K562 (cell line): ENCODE measurements around the gene NXF1. TPM values are rescaled to one million over a fixed set of nuclear protein-coding genes. Genes with fewer than 3 reads are reported as not detected.
A peak's percentile ranks its signal among the peaks of the same experiment; 100 is the strongest.

ENCODE experiments used
- BHLHE40 ChIP-seq: IDR thresholded peaks from 2 replicates; pipeline ENCODE4 v1.6.1; 2011; ENCODE audit warnings: low read length, improper control_type of control experiment
- BRD4 ChIP-seq: fragments of 200-600 bp; sonication (generic); IDR thresholded peaks from 2 replicates; pipeline ENCODE4 v1.6.1; 2017; ENCODE audit warnings: inconsistent platforms
- DACH1 ChIP-seq: fragments of 450-650 bp; IDR thresholded peaks from 2 replicates; pipeline ENCODE4 v1.6.1; 2018; ENCODE audit not compliant: partially characterized antibody
- DDX20 ChIP-seq: fragments of 450-650 bp; IDR thresholded peaks from 2 replicates; pipeline ENCODE4 v1.6.1; 2016; ENCODE audit warnings: missing genetic modification characterization, low read depth, mild to moderate bottlenecking, missing compliant biosample characterization, moderate library complexity
- ESRRA ChIP-seq: fragments of 450-650 bp; IDR thresholded peaks from 2 replicates; pipeline ENCODE4 v1.6.1; 2014; ENCODE audit warnings: low read depth, mild to moderate bottlenecking, moderate library complexity, borderline replicate concordance
- ETV1 ChIP-seq: fragments of 450-650 bp; conservative IDR thresholded peaks from 2 replicates; pipeline ENCODE4 v1.6.1; 2016; ENCODE audit warnings: missing genetic modification characterization, control low read depth, low read depth, missing compliant biosample characterization
- GTF2A2 ChIP-seq: IDR thresholded peaks from 2 replicates; pipeline ENCODE4 v1.6.1; 2016; ENCODE audit warnings: mild to moderate bottlenecking, missing genetic modification characterization, missing compliant biosample characterization
- ILK ChIP-seq: fragments of 450-650 bp; IDR thresholded peaks from 2 replicates; pipeline ENCODE4 v1.6.1; 2016; ENCODE audit warnings: missing genetic modification characterization, low read depth, mild to moderate bottlenecking, missing compliant biosample characterization, moderate library complexity, borderline replicate concordance
- MBD2 ChIP-seq: sonication (generic); IDR thresholded peaks from 2 replicates; pipeline ENCODE4 v1.6.1; 2016; ENCODE audit warnings: low read depth, borderline replicate concordance
- NFIX ChIP-seq: fragments of 250-450 bp; sonication (Bioruptor Pico); IDR thresholded peaks from 2 replicates; pipeline ENCODE4 v1.4.0; 2020; ENCODE audit warnings: low read depth, mild to moderate bottlenecking, moderate library complexity
- POLR2A ChIP-seq: fragments of 450-650 bp; conservative IDR thresholded peaks from 2 replicates; pipeline ENCODE4 v1.6.1; 2016
- POLR2H ChIP-seq: IDR thresholded peaks from 2 replicates; pipeline ENCODE4 v1.6.1; 2016; ENCODE audit warnings: missing genetic modification characterization, low read depth, mild to moderate bottlenecking, control low read depth, missing compliant biosample characterization, moderate library complexity
- POLR3G ChIP-seq: IDR thresholded peaks from 2 replicates; pipeline ENCODE4 v1.6.1; 2011; ENCODE audit not compliant: insufficient read length, insufficient replicate concordance; ENCODE audit errors: extremely low read depth
- PTBP1 ChIP-seq: fragments of 200-400 bp; formaldehyde crosslinking; IDR thresholded peaks from 2 replicates; pipeline ENCODE4 v1.6.1; 2017; ENCODE audit warnings: low read depth, low read length
- PTTG1 ChIP-seq: fragments of 450-650 bp; IDR thresholded peaks from 2 replicates; pipeline ENCODE4 v1.6.1; 2016; ENCODE audit warnings: low read depth, mild to moderate bottlenecking, missing genetic modification characterization, missing compliant biosample characterization
- RAD51 ChIP-seq: fragments of 450-650 bp; IDR thresholded peaks from 2 replicates; pipeline ENCODE4 v1.7.1; 2016; ENCODE audit warnings: low read depth, mild to moderate bottlenecking, borderline replicate concordance
- RBBP5 ChIP-seq: fragments of 200-600 bp; sonication (generic); IDR thresholded peaks from 2 replicates; pipeline ENCODE4 v1.6.1; 2012; ENCODE audit warnings: borderline replicate concordance, mild to moderate bottlenecking, low read length, control low read depth, inconsistent platforms; ENCODE audit not compliant: insufficient read depth, poor library complexity, severe bottlenecking
- RFX7 ChIP-seq: fragments of 250-450 bp; sonication (Bioruptor Pico); IDR thresholded peaks from 2 replicates; pipeline ENCODE4 v1.5.1; 2021; ENCODE audit warnings: mild to moderate bottlenecking
- SMARCA4 ChIP-seq: fragments of 450-650 bp; IDR thresholded peaks from 2 replicates; pipeline ENCODE4 v1.6.1; 2016
- SREBF2 ChIP-seq: sonication (generic); formaldehyde crosslinking; IDR thresholded peaks from 2 replicates; pipeline ENCODE4 v1.4.0; 2020; ENCODE audit warnings: mild to moderate bottlenecking, missing genetic modification reagents
- STAG1 ChIP-seq: sonication (generic); formaldehyde crosslinking; IDR thresholded peaks from 2 replicates; pipeline ENCODE4 v1.5.0; 2020; ENCODE audit warnings: missing genetic modification reagents, borderline replicate concordance
- TARDBP ChIP-seq: fragments of 450-650 bp; IDR thresholded peaks from 2 replicates; pipeline ENCODE4 v1.6.1; 2016
- TOE1 ChIP-seq, 2 experiments: fragments of 450-650 bp in 1 of 2; sonication (generic) in 1 of 2; formaldehyde crosslinking in 1 of 2; IDR thresholded peaks; 2 replicates each; pipeline versions ENCODE4 v1.7.1 to v1.8.0; 2016 to 2022; ENCODE audit warnings: borderline replicate concordance in 2 of 2, mild to moderate bottlenecking in 2 of 2, antibody characterized with exemption in 1 of 2, inconsistent platforms in 1 of 2, low read depth in 1 of 2, missing genetic modification reagents in 1 of 2, moderate library complexity in 1 of 2
- TRIM24 ChIP-seq, 2 experiments: fragments of 450-650 bp; IDR thresholded peaks; 2 replicates each; pipeline ENCODE4 v1.6.1; 2016
- ZBTB7A ChIP-seq: IDR thresholded peaks from 2 replicates; pipeline ENCODE4 v1.6.1; 2011; ENCODE audit warnings: low read depth, mild to moderate bottlenecking, low read length, moderate library complexity, borderline replicate concordance; ENCODE audit not compliant: control insufficient read depth
- ZNF175 ChIP-seq: fragments of 200-800 bp; sonication (Bioruptor generic); IDR thresholded peaks from 2 replicates; pipeline ENCODE4 v1.6.1; 2016; ENCODE audit warnings: low read depth, mild to moderate bottlenecking, missing genetic modification characterization, missing compliant biosample characterization
- ZNF57 ChIP-seq: fragments of 450-650 bp; formaldehyde crosslinking; IDR thresholded peaks from 2 replicates; pipeline ENCODE4 v1.4.0; 2020; ENCODE audit warnings: mild to moderate bottlenecking, moderate library complexity
- polyA plus RNA-seq, 8 experiments: library from polyadenylated mRNA; depleted of rRNA in 4 of 8; stranded (reverse) in 5 of 8; unstranded in 3 of 8; fragments of >200 nt; fragmentation: Nextera tagmentation in 2 of 8; fragmentation: Illumina TruSeq in 1 of 8; extraction: Ambion mirVana in 2 of 8; extraction: Trizol in 1 of 8; gene quantifications; 2 replicates each; pipeline versions ENCODE4 v1.2.1 to v1.2.3, GENCODE V29; 2011 to 2014; ENCODE audit warnings: inconsistent platforms in 1 of 8, missing spikeins in 1 of 8
- total RNA-seq, 7 experiments: library from RNA; depleted of rRNA in 6 of 7; stranded (reverse); fragments of >200 nt in 6 of 7; fragmentation: Illumina TruSeq in 2 of 7; extraction: Trizol in 2 of 7; gene quantifications; 2 replicates each; pipeline versions ENCODE4 v1.2.1 to v1.2.3, GENCODE V29; 2011 to 2021; ENCODE audit warnings: low replicate concordance in 1 of 7
- TF ChIP-seq, protein P1 (sequence below): fragments of 250-450 bp; sonication (Bioruptor Pico); IDR thresholded peaks from 2 replicates; pipeline ENCODE4 v1.4.0; 2020; ENCODE audit warnings: mild to moderate bottlenecking
- TF ChIP-seq, protein P2 (sequence below): sonication (generic); IDR thresholded peaks from 2 replicates; pipeline ENCODE4 v1.6.1; 2016

NXF1 gene
- total and polyA plus RNA-seq, 9 of the 15 experiments (the other 6 are each of a cell fraction or from before 2014, with no cell fraction given): 18.1 to 98.3 (median 35.8) TPM

DNA sequence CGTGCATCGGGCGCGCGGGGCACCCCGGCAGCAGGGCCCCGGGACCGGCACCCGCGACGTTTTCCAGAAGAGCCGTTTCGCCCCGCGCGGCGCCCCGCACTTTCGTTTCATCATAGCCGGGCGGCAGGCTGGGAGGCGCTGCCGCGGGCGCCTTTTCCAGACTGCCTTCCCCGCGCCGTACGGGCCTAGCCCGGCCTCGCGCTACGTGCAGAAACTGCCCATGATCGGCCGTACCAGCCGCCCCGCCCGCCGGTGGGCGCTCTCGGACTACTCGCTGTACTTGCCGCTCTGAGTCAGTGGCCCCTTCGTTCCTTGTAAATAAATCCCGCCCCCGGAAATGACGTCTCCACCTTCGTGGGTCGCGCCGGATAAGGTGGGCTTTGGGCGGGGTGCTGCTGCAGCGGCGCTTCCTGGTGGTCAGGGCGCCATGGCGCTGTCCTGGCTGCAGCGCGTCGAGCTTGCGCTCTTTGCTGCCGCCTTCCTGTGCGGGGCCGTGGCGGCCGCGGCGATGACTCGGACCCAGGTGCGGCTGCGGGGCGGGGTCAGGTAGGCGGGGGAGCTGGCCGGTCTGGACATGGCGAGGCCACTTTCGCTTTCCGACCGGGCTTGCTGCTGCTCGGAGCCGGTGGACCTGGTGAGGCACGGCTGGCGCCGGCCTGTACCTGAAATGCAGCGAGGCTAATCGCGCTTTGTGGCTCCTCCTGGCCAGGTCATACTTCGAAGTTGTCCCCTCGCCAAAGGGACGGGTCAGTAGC is 18.1 kb downstream of the NXF1 start, which contains the start of gene TMEM179B (continued):
- TF ChIP-seq, protein P1, sequence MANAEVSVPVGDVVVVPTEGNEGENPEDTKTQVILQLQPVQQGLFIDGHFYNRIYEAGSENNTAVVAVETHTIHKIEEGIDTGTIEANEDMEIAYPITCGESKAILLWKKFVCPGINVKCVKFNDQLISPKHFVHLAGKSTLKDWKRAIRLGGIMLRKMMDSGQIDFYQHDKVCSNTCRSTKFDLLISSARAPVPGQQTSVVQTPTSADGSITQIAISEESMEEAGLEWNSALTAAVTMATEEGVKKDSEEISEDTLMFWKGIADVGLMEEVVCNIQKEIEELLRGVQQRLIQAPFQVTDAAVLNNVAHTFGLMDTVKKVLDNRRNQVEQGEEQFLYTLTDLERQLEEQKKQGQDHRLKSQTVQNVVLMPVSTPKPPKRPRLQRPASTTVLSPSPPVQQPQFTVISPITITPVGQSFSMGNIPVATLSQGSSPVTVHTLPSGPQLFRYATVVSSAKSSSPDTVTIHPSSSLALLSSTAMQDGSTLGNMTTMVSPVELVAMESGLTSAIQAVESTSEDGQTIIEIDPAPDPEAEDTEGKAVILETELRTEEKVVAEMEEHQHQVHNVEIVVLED (CRISPR knock-in tag): no peak; the same call in 1 of the 2 replicates
- no peak for TF ChIP-seq POLR3G
- TF ChIP-seq ZNF57: no peak
- TF ChIP-seq MBD2: peak; percentile 85
- peak; percentile 88 for TF ChIP-seq POLR2H (tag)
- TF ChIP-seq BRD4: no peak
- TF ChIP-seq SMARCA4: no peak
- TF ChIP-seq POLR2A: peak; percentile 96
- TF ChIP-seq RAD51: no peak
- TF ChIP-seq ZNF175: no peak
- peak; percentile 4; the same call in 1 of the 2 replicates for TF ChIP-seq BHLHE40
- TF ChIP-seq ILK (tag): no peak
- no peak for TF ChIP-seq TARDBP
- TF ChIP-seq NFIX: no peak
- peak; percentile 91 for TF ChIP-seq ZBTB7A
- no peak for TF ChIP-seq PTTG1
- TF ChIP-seq DDX20 (tag): no peak
- no peak; the same call in 1 of the 2 replicates for TF ChIP-seq STAG1
- TF ChIP-seq RBBP5: peak; percentile 86
- TF ChIP-seq RFX7: no peak
- no peak for TF ChIP-seq PTBP1
- TF ChIP-seq GTF2A2 (tag): no peak
- TF ChIP-seq, protein P2, sequence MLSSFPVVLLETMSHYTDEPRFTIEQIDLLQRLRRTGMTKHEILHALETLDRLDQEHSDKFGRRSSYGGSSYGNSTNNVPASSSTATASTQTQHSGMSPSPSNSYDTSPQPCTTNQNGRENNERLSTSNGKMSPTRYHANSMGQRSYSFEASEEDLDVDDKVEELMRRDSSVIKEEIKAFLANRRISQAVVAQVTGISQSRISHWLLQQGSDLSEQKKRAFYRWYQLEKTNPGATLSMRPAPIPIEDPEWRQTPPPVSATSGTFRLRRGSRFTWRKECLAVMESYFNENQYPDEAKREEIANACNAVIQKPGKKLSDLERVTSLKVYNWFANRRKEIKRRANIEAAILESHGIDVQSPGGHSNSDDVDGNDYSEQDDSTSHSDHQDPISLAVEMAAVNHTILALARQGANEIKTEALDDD: no peak
- TF ChIP-seq SREBF2 (CRISPR knock-in tag): no peak
- TF ChIP-seq DACH1: no peak
- peak; percentile 72 for TF ChIP-seq ETV1 (tag)
- peak; percentile 60; the same call in 1 of the 2 replicates for TF ChIP-seq ESRRA
- TF ChIP-seq TOE1 (IDR thresholded peaks at IDR 0.05; ENCODE audit: borderline replicate concordance): no peak
- TF ChIP-seq TOE1 (CRISPR knock-in tag; IDR thresholded peaks at IDR 0.05; ENCODE audit: borderline replicate concordance, low read depth): no peak; the same call in 1 of the 2 replicates
- TF ChIP-seq TRIM24 (IDR thresholded peaks at IDR 0.05): peak in 1 of 2 experiments; percentile 9; a peak in 1 of 4 replicates
